AG09309 (cell line): Measurements from ENCODE around the gene THYN1.

ENCODE experiments used
- DNase-seq: peaks from one replicate; pipeline ENCODE4 v3.0.0-alpha.2; 2010; ENCODE audit warnings: low read depth
- H3K4me3 ChIP-seq: 2 replicates; pipeline ENCODE4 v1.5.1; 2011; ENCODE audit warnings: mild to moderate bottlenecking, low read depth, low read length, moderate library complexity; ENCODE audit not compliant: control insufficient read depth
- TF ChIP-seq, protein P1 (sequence below): IDR thresholded peaks from 2 replicates; pipeline ENCODE4 v1.5.1; 2011; ENCODE audit warnings: mild to moderate bottlenecking, low read depth, low read length, inconsistent platforms; ENCODE audit not compliant: insufficient read depth, control insufficient read depth; ENCODE audit errors: missing control alignments

Gene THYN1

DNA sequence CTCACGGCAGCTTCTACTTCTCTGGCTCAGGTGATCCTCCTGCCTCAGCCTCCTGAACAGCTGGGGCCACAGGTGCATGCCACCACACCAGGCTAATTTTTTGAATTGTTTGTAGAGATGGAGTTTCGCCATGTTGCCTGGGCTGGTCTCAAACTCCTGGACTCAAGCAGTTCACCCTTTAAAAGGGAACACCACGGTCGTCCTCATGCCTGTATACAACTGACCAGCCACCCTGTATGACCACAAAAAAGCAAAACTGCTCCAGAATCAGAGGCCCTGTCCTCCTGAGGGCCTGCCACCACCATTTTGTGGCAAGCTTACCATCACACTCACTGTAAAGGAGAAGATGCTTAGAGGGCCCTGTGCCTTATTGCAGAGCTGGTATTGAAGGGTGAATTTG lies 25.2 kb upstream of the THYN1 start:
- TF ChIP-seq, protein P1, sequence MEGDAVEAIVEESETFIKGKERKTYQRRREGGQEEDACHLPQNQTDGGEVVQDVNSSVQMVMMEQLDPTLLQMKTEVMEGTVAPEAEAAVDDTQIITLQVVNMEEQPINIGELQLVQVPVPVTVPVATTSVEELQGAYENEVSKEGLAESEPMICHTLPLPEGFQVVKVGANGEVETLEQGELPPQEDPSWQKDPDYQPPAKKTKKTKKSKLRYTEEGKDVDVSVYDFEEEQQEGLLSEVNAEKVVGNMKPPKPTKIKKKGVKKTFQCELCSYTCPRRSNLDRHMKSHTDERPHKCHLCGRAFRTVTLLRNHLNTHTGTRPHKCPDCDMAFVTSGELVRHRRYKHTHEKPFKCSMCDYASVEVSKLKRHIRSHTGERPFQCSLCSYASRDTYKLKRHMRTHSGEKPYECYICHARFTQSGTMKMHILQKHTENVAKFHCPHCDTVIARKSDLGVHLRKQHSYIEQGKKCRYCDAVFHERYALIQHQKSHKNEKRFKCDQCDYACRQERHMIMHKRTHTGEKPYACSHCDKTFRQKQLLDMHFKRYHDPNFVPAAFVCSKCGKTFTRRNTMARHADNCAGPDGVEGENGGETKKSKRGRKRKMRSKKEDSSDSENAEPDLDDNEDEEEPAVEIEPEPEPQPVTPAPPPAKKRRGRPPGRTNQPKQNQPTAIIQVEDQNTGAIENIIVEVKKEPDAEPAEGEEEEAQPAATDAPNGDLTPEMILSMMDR = no peak
- H3K4me3 ChIP-seq = no peak overlapping the region

DNA sequence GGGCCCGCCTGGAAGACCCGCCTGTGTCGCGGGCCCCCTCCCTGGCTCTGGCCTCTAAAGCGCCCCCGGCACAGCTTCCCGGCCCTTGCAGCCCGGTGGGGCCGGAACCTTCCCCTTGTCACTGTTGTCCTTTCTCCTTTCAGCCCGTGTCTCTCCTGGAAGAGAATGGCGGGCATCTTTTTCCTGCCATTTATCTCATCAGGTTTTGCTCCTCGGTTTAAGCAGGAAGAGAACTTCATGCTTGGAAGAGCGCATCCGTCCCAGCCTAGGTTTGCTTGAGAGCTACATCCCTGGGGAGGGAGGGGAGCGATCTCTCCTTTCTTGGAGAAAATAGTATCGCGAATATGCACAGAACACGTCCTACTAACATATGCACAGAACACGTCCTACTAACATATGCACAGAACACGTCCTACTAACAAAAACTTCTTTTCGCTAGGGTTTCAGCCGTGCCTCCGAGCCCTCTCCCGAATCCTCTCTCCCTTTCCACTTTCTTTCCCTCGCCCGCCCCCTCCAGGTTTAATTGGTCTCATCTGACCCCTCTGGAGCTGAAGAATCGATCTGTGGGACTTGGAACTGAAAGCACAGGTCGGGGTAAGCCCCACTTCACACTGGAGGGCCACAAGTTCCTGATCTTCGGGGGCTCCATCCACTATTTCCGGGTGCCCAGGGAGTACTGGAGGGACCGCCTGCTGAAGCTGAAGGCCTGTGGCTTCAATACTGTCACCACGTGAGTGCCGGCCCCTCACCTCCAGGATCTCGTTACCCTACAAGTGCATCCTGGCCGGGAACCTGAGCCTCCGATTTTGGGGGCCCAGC lies 24.2 kb upstream of the THYN1 start:
- TF ChIP-seq, protein P1 = no peak
- no peak for DNase-seq
- no peak overlapping the region for H3K4me3 ChIP-seq

More for the DNA sequence above, 25.2 kb upstream of the THYN1 start:
- no peak for DNase-seq

DNA sequence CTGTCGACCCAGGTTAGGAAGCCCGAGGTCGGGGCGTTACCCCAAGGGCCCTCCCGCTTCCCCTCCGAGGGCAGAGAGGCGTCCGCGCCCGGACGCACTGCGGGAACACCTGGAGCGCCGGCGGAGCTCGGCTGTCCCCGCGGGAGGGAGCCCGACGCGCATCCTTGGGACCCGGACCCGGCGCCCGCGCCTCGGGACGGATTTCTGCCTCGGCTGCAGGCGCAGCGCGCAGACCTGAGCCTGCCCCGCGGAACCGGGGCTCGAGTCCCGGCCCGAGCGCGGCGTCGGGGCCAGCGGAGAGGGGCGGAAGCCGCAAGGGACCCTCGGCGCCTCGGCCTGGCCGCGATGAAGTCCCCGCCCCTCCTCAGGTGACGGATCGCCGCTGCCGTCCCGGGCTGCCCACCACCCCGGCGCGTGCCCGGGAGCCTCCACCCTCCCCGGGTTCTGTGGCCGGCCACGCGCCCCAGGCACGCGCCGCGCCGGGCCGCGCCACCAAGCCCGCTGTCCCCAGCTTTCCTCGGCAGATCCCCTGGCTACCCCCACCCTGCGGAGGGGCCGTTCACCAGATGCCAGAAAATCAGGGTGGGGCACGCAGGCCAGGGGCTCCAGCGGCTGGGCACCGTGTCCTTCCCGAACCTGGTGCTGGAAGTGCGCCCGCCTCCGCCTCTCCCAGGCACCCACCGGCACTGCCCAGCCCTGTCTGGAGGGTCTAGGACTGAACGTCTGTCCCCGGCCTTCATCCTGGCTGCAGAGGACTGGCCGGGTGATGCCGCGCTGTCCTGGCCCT lies 23.4 kb upstream of the THYN1 start:
- TF ChIP-seq, protein P1 = no peak
- no peak overlapping the region for H3K4me3 ChIP-seq
- no peak for DNase-seq

DNA sequence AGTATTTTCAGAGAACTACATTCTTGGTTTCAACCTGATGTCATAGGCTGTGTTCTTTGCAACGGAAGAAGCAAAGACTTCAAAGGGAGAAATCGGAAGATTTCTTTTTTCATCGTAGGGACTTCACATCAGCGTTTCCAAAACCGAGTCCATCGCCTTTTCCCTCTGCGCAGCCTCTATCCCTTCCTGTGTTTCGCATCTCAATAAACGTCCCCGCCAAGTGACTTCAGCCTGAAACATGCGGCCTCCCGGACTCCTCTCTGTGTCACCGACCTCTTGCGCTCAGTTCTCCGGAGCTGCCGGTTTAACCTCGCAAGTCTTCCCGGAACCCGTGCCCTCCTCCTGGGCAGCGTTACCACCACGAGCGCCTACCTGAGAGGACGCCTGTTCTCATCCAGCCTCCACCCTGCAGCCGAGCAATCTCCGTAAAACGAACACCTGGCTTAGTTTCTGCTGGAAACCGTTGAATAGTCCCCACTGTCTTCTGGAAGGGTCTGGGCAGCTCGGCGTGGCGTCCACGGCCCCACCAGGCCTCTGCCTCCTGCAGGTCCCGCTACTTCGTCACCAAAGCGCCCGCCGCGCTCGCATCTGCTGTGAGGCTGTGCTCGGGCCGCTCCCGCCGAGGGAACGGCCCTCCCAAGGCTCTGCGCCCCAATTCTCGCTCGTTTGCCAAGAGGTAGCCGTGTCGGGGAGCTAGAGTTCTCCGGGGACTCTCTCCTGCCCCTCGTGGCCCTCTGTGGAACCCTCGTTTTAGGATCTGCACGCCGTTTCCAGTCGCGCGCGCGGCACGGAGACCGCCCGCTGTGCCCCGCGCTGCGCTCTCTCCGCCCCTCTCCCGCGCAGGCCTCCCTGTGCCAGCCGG lies 22.6 kb upstream of the THYN1 start, which contains the start of gene GLB1L3:
Gene GLB1L3 (plus strand): TSS at position 846 of the 862 bp plus-strand sequence. CDS start 362 bp downstream, outside the sequence.
- DNase-seq = no peak
- TF ChIP-seq, protein P1 = peak; percentile 50
- peak within 1 kb of the TSS; percentile 22 for H3K4me3 ChIP-seq

DNA sequence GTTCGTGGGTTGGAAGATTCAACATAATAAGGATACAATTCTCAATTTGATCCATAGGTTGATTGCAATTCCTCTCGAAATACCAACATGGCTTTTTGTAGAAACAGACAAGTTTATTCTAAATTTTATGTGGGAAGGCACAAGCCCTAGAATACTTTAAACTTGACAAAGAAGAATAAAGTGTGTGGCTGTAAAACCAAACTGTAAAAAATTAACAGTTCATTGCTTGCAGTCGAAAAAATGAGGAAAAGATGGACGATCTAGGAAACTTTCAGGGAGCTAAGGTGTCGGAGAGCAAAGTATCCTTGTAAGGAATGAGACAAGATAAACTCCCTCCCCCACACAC lies 22.0 kb upstream of the THYN1 start:
- H3K4me3 ChIP-seq = no peak overlapping the region
- no peak for DNase-seq
- TF ChIP-seq, protein P1 = no peak

DNA sequence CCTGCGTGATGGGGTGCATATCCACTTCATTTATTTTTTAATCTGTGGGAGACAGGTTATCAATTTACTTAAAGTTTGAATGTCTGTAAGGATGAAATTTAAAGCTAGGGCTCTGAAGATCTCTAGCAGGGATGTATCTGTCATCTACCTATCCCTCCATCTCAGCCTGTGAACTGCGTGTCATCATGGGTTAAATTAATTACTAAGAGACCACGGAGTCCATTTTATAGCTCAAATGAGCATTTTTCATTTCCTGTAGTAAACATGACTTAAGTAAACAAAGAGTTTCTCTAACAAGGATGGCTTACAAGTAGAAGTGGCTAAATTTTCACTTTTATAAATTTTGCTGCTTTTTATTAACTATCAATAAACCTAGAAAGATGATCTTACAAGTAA lies 20.2 kb upstream of the THYN1 start:
- no peak for DNase-seq
- H3K4me3 ChIP-seq = no peak overlapping the region
- TF ChIP-seq, protein P1 = no peak
